ENCODE data around the gene GAGE10. TPM values are rescaled to one million over a fixed set of nuclear protein-coding genes. Genes with fewer than 3 reads are reported as not detected.

GAGE10 gene
- total and polyA plus RNA-seq, 9 of the 15 experiments (the other 6 are each of a cell fraction or from before 2014, with no cell fraction given), result 0.80 to 3.1 (median 0.96) TPM; not detected in 4

GRCh38 chrX:49290215-49290614, 13.2 kb upstream of the GAGE10 start (continued):
- no peak for TF ChIP-seq CUX1 (CRISPR knock-in tag; IDR thresholded peaks at IDR 0.05)
- no peak for TF ChIP-seq E2F8 (IDR thresholded peaks at IDR 0.05; ENCODE audit: low read depth, partially characterized antibody)
- no peak for TF ChIP-seq SMARCC2 (IDR thresholded peaks at IDR 0.05; ENCODE audit: low read depth)
- no peak for TF ChIP-seq TAF9B (IDR thresholded peaks at IDR 0.05; ENCODE audit: partially characterized antibody)
- TF ChIP-seq SRSF9 (IDR thresholded peaks at IDR 0.05; ENCODE audit: borderline replicate concordance, low read depth, low read length), result no peak
